Measurements from ENCODE around the gene HDAC5.
"Not testable (repeated sequence)": the region's sequence is repeated elsewhere in the genome, so short reads cannot be mapped to it uniquely, and the experiment has no call there.

HDAC5 gene

GRCh38 chr17:44146375-44147346 lies 23.2 kb upstream of the HDAC5 start:
- Histone ChIP-seq H4K20me1 (ENCODE audit: insufficient read depth) (0 out of 2 replicates have a peak, but pooled peaks cover 5% of the 10 kb centered on the region), H3K36me3 (ENCODE audit: insufficient read depth) (no peaks in the 10 kb centered on the region; the same call in 1 of the 2 replicates), H3K27ac (no peak overlapping the region), H3K4me2 (no peak overlapping the region), H3K27me3 (ENCODE audit: insufficient read depth, low read depth) (no peaks in the 10 kb centered on the region), H2AFZ (ENCODE audit: low read depth) (no peak overlapping the region), H3K4me1 (ENCODE audit: low read depth, poor library complexity, severe bottlenecking) (peaks cover 28% of the 10 kb centered on the region), H3K4me3 (IDR thresholded peaks at IDR 0.05; ENCODE audit: insufficient read depth, low read depth, low read length) (no peak overlapping the region), H3K9ac (no peak overlapping the region), H3K79me2 (ENCODE audit: insufficient read depth, low read depth) (peaks cover 49% of the 10 kb centered on the region)
- no peak for TF ChIP-seq CTCF (conservative IDR thresholded peaks at IDR 0.05; ENCODE audit: low read depth, low read length)

GRCh38 chr17:44144966-44145739 lies 21.7 kb upstream of the HDAC5 start:
- no peak overlapping the region for H3K4me2 ChIP-seq
- no peak overlapping the region for H2AFZ ChIP-seq (ENCODE audit: low read depth)
- TF ChIP-seq CTCF (conservative IDR thresholded peaks at IDR 0.05; ENCODE audit: low read depth, low read length) = no peak
- H3K4me3 ChIP-seq (IDR thresholded peaks at IDR 0.05; ENCODE audit: insufficient read depth, low read depth, low read length) = no peak overlapping the region
- no peaks in the 10 kb centered on the region; the same call in 1 of the 2 replicates for H3K36me3 ChIP-seq (ENCODE audit: insufficient read depth)
- H3K27ac ChIP-seq = no peak overlapping the region
- peaks cover 39% of the 10 kb centered on the region for H3K79me2 ChIP-seq (ENCODE audit: insufficient read depth, low read depth)
- no peaks in the 10 kb centered on the region for H3K27me3 ChIP-seq (ENCODE audit: insufficient read depth, low read depth)
- peaks cover 29% of the 10 kb centered on the region for H3K4me1 ChIP-seq (ENCODE audit: low read depth, poor library complexity, severe bottlenecking)
- H3K9ac ChIP-seq = no peak overlapping the region
- 0 out of 2 replicates have a peak, but pooled peaks cover 5% of the 10 kb centered on the region for H4K20me1 ChIP-seq (ENCODE audit: insufficient read depth)

GRCh38 chr17:44143921-44144320 lies 20.5 kb upstream of the HDAC5 start:
- H3K9ac ChIP-seq; H3K36me3 ChIP-seq (ENCODE audit: insufficient read depth); H2AFZ ChIP-seq (ENCODE audit: low read depth); H3K27ac ChIP-seq; H3K4me3 ChIP-seq (IDR thresholded peaks at IDR 0.05; ENCODE audit: insufficient read depth, low read depth, low read length); H3K4me2 ChIP-seq; H4K20me1 ChIP-seq (ENCODE audit: insufficient read depth); H3K27me3 ChIP-seq (ENCODE audit: insufficient read depth, low read depth): not testable (repeated sequence)
- peaks cover 28% of the 10 kb centered on the region for H3K79me2 ChIP-seq (ENCODE audit: insufficient read depth, low read depth)
- peaks cover 25% of the 10 kb centered on the region for H3K4me1 ChIP-seq (ENCODE audit: low read depth, poor library complexity, severe bottlenecking)

- TF ChIP-seq CTCF (conservative IDR thresholded peaks at IDR 0.05; ENCODE audit: low read depth, low read length) = no peak
- no peak overlapping the region for H2AFZ ChIP-seq (ENCODE audit: low read depth)
- H3K4me2 ChIP-seq = no peak overlapping the region
- H4K20me1 ChIP-seq (ENCODE audit: insufficient read depth) = no peaks in the 10 kb centered on the region
- H3K4me3 ChIP-seq (IDR thresholded peaks at IDR 0.05; ENCODE audit: insufficient read depth, low read depth, low read length) = no peak overlapping the region
- peaks cover 16% of the 10 kb centered on the region for H3K4me1 ChIP-seq (ENCODE audit: low read depth, poor library complexity, severe bottlenecking)
- no peaks in the 10 kb centered on the region for H3K27me3 ChIP-seq (ENCODE audit: insufficient read depth, low read depth)
- H3K79me2 ChIP-seq (ENCODE audit: insufficient read depth, low read depth) = peaks cover 14% of the 10 kb centered on the region; the same call in 1 of the 2 replicates
- H3K9ac ChIP-seq = no peak overlapping the region
- H3K36me3 ChIP-seq (ENCODE audit: insufficient read depth) = no peaks in the 10 kb centered on the region
- no peak overlapping the region for H3K27ac ChIP-seq
Measured at GRCh38 chr17:44137891-44138709, 14.7 kb upstream of the HDAC5 start.

Measured in KMS-11 (cell line).